Lower leg skin (tissue), 4 donors: ENCODE measurements around the gene TMC5. TPM values are rescaled to one million over a fixed set of nuclear protein-coding genes. Genes with fewer than 3 reads are reported as not detected.
"Not testable (repeated sequence)": the region's sequence is repeated elsewhere in the genome, so short reads cannot be mapped to it uniquely, and the experiment has no call there.

Source experiments
- DNase-seq, 2 donors: peaks; one replicate each; pipeline ENCODE4 v3.0.0-alpha.2; 2019; ENCODE audit warnings: low spot score in 2 of 2
- H3K4me3 ChIP-seq: fragments of 200-600 bp; sonication (generic); 2 replicates; pipeline ENCODE4 v1.5.1; 2017; ENCODE audit warnings: mild to moderate bottlenecking, low read depth; ENCODE audit not compliant: poor library complexity, severe bottlenecking
- POLR2A ChIP-seq, 2 donors: fragments of 450-650 bp; IDR thresholded peaks; one replicate each; pipeline ENCODE4 v1.6.1; 2016 to 2017; ENCODE audit warnings: antibody characterized with exemption in 2 of 2, mild to moderate bottlenecking in 1 of 2, moderate library complexity in 1 of 2
- WGBS, 2 donors: methylation state at CpG; one replicate each; pipeline ENCODE4 v1.1.5; 2018; 5-methylcytosine and 5-hydroxymethylcytosine counted together
- intact Hi-C: fragments of 100-400 bp; cut with DNase I; formaldehyde crosslinking; loops from one replicate; pipeline ENCODE4 v1.15.0; 2023; ENCODE audit warnings: low total_unique reads
- total RNA-seq, 4 donors: library from RNA; depleted of rRNA; stranded (reverse); fragments of >200 nt; gene quantifications; one replicate each; pipeline ENCODE4 v1.1.0, GENCODE V29; 2016
- TF ChIP-seq, protein P1 (sequence below), 3 donors: fragments of 450-650 bp; IDR thresholded peaks; one replicate each; pipeline ENCODE4 v1.5.1; 2016; ENCODE audit warnings: antibody characterized with exemption in 3 of 3, mild to moderate bottlenecking in 3 of 3, moderate library complexity in 2 of 3

TMC5 gene
- total RNA-seq, 4 donors from 2014 or later: 0.80 to 1.8 (median 1.2) TPM

DNA sequence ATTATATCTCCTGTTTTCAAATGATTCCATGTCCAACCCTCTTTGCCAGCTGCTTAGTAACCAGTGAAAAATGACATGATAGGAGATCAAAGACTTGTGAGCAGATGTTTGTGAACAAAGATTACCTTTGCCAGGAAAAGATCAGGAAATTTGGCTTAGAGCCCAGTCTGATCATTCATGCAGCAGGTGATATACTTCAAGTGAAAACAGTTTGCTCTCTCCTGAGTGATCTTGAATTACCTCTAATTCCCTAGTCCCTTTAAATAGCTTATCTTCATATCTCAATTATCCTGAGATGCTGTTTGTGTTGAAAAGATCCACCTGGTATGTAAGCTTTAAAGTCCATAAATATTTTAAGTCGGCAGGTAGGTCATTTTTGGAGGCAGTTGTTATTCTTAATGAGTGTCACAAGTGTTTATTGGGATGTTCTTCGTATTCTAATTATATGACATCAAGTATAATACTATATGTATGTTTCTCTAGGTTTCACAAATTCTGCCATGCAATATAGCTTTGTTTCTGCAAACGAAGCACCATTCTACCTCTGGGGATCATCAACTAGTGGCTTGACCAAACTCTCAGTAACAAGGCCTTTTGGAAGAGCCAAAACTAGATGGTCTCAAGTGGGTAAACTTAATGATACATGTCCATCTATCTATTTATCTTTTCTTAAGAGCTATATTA, 124.6 kb downstream of the TMC5 start:
- no peak for TF ChIP-seq POLR2A (IDR thresholded peaks at IDR 0.05)
- TF ChIP-seq, protein P1, sequence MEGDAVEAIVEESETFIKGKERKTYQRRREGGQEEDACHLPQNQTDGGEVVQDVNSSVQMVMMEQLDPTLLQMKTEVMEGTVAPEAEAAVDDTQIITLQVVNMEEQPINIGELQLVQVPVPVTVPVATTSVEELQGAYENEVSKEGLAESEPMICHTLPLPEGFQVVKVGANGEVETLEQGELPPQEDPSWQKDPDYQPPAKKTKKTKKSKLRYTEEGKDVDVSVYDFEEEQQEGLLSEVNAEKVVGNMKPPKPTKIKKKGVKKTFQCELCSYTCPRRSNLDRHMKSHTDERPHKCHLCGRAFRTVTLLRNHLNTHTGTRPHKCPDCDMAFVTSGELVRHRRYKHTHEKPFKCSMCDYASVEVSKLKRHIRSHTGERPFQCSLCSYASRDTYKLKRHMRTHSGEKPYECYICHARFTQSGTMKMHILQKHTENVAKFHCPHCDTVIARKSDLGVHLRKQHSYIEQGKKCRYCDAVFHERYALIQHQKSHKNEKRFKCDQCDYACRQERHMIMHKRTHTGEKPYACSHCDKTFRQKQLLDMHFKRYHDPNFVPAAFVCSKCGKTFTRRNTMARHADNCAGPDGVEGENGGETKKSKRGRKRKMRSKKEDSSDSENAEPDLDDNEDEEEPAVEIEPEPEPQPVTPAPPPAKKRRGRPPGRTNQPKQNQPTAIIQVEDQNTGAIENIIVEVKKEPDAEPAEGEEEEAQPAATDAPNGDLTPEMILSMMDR (IDR thresholded peaks at IDR 0.05): no peak
- intact Hi-C loops: no loop called here
- 66 to 78% methylated on average over 3 of the region's 3 CpGs for whole genome bisulfite sequencing, 2 donors
- no peak for DNase-seq
- no peak overlapping the region for H3K4me3 ChIP-seq

DNA sequence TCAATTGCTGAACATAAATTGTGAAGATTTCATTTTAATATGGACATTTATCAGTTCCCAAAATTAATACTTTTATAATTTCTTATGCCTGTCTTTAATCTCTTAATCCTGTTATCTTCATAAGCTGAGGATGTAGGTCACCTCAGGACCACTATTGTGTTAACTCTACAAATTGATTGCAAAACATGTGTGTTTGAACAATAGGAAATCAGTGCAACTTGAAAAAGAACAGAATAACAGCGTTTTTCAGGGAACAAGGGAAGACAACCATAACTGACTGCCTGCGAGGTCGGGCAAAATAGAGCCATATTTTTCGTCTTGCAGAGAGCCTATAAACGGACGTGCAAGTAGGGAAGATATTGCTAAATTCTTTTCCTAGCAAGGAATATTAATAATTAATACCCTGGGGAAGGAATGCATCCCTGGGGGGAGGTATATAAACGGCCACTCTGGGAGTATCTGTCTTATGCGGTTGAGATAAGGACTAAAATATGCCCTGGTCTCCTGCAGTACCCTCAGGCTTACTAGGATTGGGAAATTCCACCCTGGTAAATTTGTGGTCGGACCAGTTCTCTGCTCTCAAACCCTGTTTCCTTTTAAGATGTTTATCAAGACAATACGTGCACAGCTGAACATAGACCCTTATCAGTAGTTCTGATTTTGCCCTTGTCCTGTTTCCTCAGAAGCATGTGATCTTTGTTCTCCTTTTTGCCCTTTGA, 125.8 kb downstream of the TMC5 start:
- intact Hi-C loops, DNase-seq, H3K4me3 ChIP-seq: not testable (repeated sequence)
- 73 to 75% methylated on average over 10 of the region's 10 CpGs for WGBS, 2 donors

DNA sequence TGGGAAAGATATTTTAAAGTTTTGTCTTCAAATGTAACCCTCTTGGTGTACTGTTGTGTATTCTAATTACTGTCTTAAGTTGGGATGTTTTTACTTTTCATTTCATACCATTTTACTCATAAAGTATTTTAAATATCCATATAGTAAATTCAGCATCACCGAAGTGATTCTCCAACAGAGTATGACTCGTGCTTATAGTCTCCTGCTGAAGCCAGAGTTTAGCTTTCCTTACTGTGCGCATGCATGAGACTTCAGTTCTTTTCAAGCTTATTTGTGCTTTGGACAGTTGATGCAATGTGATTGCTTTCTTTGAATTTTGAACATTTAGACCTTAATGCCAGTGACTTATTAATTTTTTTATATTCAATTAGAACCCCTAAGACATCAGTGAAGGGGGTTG, 130.5 kb downstream of the TMC5 start:
- TF ChIP-seq, protein P1 (IDR thresholded peaks at IDR 0.05): no peak
- no peak for TF ChIP-seq POLR2A (IDR thresholded peaks at IDR 0.05)
- intact Hi-C loops: no loop called here
- no peak for DNase-seq
- no peak overlapping the region for H3K4me3 ChIP-seq
- 94 to 95% methylated on average over 3 of the region's 3 CpGs for WGBS, 2 donors

Other genes with a start within 250 kb of the TMC5 start
- 1 to 10 TPM; 3.7 to 9.0 (median 4.8) TPM for gene SYT17, start 249.6 kb upstream of the TMC5 start, total RNA-seq
- gene CLEC19A, start 132.2 kb upstream of the TMC5 start, total RNA-seq: not detected
- 10 to 100 TPM; 41.7 to 65.0 (median 58.6) TPM for gene GDE1, start 104.2 kb downstream of the TMC5 start, total RNA-seq
- 1 to 10 TPM; 6.6 to 8.6 (median 7.5) TPM for gene CCP110, start 106.1 kb downstream of the TMC5 start, total RNA-seq
- 10 to 100 TPM; 14.5 to 24.2 (median 17.0) TPM for gene VPS35L, start 137.8 kb downstream of the TMC5 start, total RNA-seq